ENCODE results near the gene WWOX.

WWOX gene

DNA sequence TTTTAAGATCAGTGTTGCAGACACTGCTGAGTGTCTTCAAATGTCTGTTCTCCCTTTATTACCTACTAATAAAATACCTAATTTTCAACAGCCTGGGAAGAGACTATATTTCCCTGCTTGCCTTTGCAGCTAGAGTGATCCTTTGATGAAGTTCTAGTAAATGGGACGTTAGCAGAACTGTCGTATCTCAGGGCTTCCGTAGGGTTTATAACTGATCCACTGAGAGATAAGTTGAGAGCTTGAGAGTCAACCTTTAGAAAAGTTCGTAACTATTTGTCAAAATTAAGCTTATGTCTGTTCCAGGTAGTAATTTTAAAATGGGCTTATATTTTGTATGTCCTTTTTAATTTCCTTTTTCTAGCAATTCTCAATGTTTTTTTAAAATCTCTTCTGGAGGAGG, 974.1 kb downstream of the WWOX start:
- H3K4me3 ChIP-seq (ENCODE audit: low read length) = no peak overlapping the region
- no peak for TF ChIP-seq ZNF274 (IDR thresholded peaks at IDR 0.05; ENCODE audit: low read depth, low read length)

DNA sequence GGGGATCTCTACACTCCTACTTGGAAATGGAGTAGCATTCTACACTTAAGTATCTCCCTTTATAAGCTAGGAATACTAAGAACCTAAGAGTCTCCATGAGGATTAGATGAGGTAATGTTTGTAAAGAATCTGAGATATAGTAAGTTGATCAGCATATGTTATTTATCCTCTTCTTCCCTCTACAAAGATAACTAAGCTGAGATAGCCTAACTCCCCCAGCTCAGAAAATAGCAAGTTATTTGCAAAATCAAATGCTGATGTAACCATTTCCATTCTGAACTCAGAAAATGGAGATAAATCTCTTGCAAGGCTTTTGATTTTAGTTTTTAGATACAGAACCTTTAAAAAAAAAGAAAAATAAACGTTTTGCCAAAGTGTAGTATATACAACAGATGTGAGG, 975.1 kb downstream of the WWOX start:
- no peak overlapping the region for H3K4me3 ChIP-seq (ENCODE audit: low read length)
- no peak for TF ChIP-seq ZNF274 (IDR thresholded peaks at IDR 0.05; ENCODE audit: low read depth, low read length)

DNA sequence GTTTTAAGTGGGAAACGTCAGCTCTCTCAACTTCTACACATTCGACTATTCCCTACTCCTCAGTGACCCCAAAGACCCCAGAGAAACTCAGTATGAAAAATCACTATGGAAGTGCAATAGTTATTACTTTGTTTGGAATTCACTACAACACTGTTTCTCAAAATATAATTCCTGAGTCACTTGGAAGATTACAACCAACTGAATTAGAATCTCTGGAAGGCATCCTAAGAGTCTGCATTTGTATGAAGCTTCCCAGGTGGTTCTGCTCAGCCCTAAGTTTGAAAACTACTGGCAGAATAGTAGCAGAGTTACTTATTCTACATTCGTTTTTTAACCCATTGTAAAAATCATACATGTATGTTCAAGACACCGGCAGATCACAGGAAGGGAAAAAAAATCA, 975.5 kb downstream of the WWOX start:
- H3K4me3 ChIP-seq (ENCODE audit: low read length) = no peak overlapping the region
- TF ChIP-seq ZNF274 (IDR thresholded peaks at IDR 0.05; ENCODE audit: low read depth, low read length) = no peak

DNA sequence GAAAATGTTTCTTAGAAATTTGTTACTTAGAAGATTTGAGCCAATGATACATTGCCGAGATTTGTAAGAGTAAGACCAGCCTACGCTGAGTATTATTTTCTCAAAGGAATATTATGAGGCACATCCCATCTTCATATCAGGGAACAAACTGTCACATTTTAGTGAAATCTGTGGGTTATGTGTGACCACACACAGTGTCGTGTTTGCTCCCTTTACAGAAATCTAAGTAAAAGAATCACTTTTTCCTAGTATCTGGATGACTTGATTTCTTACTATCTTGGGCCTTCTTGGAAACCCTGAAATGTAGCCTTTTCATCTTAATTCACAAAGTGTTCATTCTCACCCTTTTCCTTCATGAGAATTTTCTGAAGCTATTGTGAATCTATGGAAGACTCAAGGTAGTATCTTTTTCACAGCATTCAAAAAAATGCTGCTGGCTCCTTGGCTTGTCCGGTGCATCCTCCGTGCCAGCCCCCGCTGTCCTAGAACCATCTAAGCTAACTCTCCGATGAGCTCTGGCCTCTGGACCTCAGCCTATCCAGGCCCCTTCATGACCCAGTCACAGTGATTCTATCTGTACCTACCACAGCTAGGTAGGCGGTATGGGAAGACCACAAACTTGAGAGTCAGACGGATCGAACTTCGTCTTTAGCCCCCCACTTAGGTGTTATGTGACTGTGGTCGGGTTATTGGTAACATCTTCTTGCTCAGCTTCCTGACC, 976.8 kb downstream of the WWOX start:
- TF ChIP-seq ZNF274 (IDR thresholded peaks at IDR 0.05; ENCODE audit: low read depth, low read length) = no peak
- no peak overlapping the region for H3K4me3 ChIP-seq (ENCODE audit: low read length)

DNA sequence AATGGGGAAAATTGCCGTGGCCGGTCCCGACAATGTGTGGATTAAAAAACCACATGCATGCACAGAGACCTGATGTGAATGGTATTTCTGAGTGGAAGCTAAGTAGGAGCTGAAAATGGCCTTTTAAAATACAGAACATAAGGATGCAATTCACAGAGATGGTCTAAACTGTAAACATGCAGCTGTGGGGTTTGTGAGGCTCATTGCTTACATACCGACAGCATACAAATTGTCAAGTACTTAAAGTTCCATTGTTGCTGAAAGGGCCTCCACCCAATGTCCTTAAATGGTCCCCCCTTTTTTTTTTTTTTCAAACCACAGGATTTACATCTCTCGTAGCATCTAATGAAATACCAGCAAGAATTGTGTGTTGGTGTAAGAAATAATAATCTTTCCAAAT, 977.9 kb downstream of the WWOX start:
- TF ChIP-seq ZNF274 (IDR thresholded peaks at IDR 0.05; ENCODE audit: low read depth, low read length) = no peak
- H3K4me3 ChIP-seq (ENCODE audit: low read length) = no peak overlapping the region

DNA sequence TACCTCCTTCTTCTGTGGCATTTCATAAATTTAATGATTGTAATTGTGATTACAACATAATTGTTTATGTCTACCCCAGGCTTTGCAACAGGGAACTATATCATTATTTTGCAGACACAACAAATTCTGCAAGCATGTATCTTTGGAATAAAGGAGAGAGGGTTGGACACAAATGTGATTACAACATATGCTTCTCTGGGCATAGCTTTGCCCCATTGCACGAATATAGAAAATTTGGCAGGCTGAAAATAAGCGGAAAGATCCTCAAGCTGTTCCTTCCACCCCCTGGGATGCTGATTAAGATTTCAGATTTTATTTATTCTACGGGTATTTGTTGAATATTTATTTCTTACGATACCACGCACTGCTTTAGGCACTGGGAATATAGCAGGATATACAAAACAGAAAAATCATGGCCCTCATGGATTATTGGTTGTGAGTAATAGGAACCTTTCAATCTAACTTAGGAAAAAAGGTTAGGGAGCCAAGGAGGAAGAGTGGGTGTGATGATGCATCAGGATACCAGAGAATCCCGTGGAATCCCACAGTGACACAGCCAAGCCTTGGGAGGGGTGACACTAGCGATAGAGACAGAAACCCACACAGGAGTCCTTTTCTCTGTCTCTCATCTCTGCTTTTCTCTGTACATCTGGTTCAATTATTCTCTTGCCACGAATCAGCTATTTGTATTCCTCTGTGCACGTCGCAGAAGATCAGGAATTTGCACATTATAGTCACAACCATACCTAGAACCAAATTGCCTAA, 980.4 kb downstream of the WWOX start:
- H3K4me3 ChIP-seq (ENCODE audit: low read length) = no peak overlapping the region
- TF ChIP-seq ZNF274 (IDR thresholded peaks at IDR 0.05; ENCODE audit: low read depth, low read length) = no peak

DNA sequence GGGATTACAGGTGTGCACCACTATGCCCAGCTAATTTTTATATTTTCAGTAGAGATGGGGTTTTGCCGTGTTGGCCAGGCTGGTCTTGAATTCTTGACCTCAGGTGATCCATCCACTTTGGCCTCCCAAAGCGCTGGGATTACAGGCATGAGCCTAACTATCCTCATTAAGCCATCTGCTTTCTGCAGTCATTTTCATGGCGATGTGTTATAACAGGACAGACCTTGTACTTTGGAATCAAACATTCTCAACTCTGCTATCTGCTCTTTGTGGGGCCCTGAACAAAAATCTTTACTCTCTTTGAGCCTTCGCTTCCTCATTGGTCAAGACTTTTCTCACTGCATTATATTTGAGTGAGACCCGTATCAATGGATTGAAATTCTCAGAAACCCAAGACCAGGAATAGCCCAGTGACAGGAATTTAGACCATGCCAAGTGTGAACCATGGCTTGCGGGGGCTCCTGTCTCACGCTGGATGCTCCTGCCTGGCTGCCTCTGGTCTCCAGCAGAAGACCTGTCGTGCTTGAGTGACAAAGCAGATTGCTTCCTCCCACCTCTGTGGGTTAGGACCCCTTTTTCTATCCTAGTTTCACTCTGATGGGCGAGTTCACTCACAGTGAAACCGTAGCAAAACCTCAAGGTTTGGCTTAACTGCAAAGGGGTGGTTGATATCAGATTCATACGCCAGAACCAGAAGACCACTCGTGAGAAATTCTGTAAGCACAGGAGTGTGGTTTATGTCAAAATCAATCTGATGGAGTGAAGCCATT, 982.0 kb downstream of the WWOX start:
- no peak overlapping the region for H3K4me3 ChIP-seq (ENCODE audit: low read length)
- TF ChIP-seq ZNF274 (IDR thresholded peaks at IDR 0.05; ENCODE audit: low read depth, low read length) = no peak

DNA sequence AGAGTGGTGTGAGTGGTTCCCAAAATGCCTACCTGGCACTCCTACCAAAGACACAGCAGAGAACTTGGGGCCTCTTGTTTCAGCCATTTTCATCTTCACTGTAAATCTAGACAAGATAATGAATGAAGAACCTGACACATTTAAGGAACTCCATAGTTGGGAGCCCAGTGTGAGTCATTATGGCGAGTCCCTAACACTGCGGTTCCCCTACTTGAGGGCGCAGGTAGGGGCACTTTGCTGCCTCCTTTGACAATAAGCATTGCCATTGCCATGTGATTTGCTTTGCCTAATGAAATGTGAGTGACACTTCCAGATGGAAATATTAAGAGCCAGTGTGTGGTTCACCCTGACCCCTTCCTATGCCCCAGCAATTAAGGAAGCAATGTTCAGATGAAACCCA, 983.5 kb downstream of the WWOX start:
- TF ChIP-seq ZNF274 (IDR thresholded peaks at IDR 0.05; ENCODE audit: low read depth, low read length) = no peak
- no peak overlapping the region for H3K4me3 ChIP-seq (ENCODE audit: low read length)

DNA sequence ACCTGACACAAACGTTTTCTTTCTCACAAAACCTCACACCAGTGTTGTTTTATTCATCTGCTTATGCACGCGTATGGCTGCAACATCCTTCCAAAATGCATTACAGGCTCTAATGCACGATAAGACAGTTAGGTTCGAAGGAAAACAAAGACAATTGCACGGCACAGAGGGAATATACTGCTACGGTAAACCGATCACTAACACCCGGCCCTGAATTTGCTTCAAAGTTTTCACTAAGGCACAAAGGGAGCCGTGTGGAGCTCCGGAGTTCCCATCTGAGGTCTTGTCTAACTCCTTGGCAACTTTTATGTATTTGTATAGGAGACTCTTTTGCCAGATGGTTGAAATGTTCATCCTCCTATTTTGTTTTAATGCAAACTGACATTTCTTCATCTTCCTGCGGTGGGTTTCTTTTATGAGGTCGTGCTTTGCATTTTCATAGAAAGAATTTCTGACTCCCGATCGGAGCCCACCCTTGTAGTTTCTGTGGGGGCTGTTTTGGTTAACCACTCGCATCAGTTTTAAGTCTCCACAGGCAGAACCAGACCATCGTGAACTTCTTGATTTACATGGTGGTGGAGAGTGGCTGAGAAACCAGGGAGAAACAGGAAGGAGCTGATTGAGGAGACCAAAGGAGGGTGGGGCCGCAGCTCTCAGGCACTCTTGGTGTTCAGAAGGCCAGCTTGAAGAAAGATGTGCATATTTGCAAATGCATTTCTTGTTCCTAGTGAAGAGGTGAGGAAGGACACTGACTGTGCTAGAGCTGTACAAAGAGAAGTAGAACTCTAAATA, 984.2 kb downstream of the WWOX start:
- H3K4me3 ChIP-seq (ENCODE audit: low read length) = no peak overlapping the region
- no peak for TF ChIP-seq ZNF274 (IDR thresholded peaks at IDR 0.05; ENCODE audit: low read depth, low read length)

DNA sequence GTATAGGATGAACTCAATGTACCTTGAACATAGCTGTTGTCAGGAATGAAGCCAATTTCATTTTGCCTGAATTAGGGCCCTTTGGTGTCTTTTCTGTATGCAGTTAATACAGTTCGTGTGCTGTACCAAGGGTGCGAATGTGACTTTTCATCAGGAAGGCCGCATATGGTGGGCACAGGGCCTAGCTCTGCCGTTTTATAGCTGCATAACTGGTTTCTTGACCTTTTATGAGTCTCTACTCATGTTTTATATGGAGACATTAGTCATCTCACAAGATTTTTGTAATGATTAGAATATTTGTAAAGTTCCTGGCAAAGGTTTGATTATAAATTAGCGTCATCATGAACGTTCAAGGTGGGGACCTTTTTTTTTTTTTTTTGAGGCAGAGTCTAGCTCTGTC, 989.5 kb downstream of the WWOX start:
- no peak overlapping the region for H3K4me3 ChIP-seq (ENCODE audit: low read length)
- no peak for TF ChIP-seq ZNF274 (IDR thresholded peaks at IDR 0.05; ENCODE audit: low read depth, low read length)

DNA sequence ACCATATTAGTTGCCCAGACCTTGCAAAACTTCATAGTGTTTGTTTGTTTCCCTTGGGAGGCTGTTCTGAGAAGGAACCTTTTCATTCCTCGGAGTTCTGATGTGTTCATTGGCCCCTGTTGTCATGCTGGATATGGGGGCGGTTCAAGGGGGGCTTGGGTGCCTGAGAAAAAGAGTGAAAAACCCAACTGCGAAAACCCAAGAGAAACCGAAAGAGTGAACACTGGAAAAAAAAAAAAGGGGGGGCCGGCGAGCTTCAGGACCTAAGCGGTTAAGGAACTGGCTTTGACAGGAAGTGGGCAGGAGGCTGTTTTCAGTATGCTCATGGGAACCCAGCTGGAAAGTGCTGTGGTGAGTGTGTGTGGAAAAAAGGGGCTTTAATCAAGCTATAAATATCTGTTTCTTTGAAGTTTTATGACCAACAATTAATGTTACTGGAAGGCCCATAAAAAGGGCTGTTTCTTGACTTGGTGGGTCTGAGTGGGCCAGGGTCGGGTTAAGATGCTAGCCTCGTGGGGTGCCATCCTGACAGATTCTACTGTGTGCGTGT, 990.4 kb downstream of the WWOX start:
- H3K4me3 ChIP-seq (ENCODE audit: low read length) = no peak overlapping the region
- no peak for TF ChIP-seq ZNF274 (IDR thresholded peaks at IDR 0.05; ENCODE audit: low read depth, low read length)

DNA sequence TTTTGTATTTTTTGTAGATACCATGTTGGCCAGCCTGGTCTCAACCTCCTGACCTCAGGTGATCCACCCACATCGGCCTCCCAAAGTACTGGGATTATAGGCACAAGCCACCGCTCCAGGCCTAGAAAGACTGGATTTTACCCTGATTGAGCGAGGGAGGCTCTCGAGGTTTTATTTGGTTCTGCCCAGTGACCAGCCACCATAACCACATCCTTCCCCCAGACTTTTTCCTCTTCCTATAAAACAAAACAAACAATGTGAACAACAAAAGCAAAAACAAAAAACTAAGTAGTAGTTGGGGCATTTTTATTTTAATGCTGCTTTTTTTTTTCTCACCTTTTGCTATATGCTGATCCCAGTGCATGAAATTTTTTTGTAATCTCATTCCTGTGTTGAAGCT, 991.5 kb downstream of the WWOX start:
- TF ChIP-seq ZNF274 (IDR thresholded peaks at IDR 0.05; ENCODE audit: low read depth, low read length) = no peak
- H3K4me3 ChIP-seq (ENCODE audit: low read length) = no peak overlapping the region

DNA sequence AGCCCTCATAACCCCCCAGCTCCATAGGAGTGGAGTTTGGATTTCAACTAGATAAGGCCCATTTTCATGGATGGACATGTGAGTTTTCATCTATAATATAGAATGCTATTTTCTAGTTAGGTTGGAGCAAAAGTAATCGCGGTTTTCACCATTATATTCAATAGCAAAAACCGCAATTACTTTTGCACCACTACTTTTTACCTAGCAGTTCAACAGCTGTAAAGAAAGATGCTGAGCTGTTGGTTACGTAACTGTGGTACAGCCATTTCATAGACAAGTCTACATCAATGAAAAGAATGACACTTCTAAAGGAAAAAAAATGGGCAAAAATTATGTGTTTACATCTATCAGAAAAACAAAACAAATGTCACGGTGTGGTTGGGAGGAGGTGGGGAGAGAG, 993.4 kb downstream of the WWOX start:
- H3K4me3 ChIP-seq (ENCODE audit: low read length) = no peak overlapping the region
- TF ChIP-seq ZNF274 (IDR thresholded peaks at IDR 0.05; ENCODE audit: low read depth, low read length) = no peak

DNA sequence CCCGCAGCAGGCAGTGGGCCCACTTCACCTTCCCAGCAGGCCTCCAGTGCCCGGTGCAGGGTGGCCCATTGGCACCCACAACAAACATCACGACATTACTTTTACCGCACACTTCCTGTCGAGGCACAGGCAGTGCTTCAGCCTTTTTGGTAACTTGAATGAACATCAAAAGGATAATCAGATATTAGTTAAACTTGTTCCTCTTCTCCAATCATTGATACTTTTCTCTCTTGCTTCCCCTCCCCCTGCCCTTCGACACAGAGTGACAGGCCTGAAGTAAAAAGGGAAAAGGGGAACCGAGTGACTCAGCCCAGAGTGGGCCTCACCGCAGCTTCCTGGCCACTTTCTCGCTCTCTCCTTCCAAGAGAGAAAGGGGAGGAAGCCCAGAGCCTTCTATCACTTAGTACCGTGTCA, 994.1 kb downstream of the WWOX start:
- H3K4me3 ChIP-seq (ENCODE audit: low read length) = no peak overlapping the region
- TF ChIP-seq ZNF274 (IDR thresholded peaks at IDR 0.05; ENCODE audit: low read depth, low read length) = no peak

Data from GM08714 (cell line).